K562 treated with DMSO at 1 percent for 48 hours (cell line): Measurements from ENCODE around the gene SIN3B. TPM values are rescaled to one million over a fixed set of nuclear protein-coding genes. Genes with fewer than 3 reads are reported as not detected.

Experiments used
- total RNA-seq: library from RNA; unstranded; fragments of 300-600 nt; gene quantifications from 2 replicates; pipeline ENCODE4 v1.2.3, GENCODE V29; 2022; ENCODE audit warnings: low replicate concordance; ENCODE audit errors: extremely low read depth

SIN3B gene, protein sequence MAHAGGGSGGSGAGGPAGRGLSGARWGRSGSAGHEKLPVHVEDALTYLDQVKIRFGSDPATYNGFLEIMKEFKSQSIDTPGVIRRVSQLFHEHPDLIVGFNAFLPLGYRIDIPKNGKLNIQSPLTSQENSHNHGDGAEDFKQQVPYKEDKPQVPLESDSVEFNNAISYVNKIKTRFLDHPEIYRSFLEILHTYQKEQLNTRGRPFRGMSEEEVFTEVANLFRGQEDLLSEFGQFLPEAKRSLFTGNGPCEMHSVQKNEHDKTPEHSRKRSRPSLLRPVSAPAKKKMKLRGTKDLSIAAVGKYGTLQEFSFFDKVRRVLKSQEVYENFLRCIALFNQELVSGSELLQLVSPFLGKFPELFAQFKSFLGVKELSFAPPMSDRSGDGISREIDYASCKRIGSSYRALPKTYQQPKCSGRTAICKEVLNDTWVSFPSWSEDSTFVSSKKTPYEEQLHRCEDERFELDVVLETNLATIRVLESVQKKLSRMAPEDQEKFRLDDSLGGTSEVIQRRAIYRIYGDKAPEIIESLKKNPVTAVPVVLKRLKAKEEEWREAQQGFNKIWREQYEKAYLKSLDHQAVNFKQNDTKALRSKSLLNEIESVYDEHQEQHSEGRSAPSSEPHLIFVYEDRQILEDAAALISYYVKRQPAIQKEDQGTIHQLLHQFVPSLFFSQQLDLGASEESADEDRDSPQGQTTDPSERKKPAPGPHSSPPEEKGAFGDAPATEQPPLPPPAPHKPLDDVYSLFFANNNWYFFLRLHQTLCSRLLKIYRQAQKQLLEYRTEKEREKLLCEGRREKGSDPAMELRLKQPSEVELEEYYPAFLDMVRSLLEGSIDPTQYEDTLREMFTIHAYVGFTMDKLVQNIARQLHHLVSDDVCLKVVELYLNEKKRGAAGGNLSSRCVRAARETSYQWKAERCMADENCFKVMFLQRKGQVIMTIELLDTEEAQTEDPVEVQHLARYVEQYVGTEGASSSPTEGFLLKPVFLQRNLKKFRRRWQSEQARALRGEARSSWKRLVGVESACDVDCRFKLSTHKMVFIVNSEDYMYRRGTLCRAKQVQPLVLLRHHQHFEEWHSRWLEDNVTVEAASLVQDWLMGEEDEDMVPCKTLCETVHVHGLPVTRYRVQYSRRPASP
- total RNA-seq, result not detected in 2 replicates

DNA sequence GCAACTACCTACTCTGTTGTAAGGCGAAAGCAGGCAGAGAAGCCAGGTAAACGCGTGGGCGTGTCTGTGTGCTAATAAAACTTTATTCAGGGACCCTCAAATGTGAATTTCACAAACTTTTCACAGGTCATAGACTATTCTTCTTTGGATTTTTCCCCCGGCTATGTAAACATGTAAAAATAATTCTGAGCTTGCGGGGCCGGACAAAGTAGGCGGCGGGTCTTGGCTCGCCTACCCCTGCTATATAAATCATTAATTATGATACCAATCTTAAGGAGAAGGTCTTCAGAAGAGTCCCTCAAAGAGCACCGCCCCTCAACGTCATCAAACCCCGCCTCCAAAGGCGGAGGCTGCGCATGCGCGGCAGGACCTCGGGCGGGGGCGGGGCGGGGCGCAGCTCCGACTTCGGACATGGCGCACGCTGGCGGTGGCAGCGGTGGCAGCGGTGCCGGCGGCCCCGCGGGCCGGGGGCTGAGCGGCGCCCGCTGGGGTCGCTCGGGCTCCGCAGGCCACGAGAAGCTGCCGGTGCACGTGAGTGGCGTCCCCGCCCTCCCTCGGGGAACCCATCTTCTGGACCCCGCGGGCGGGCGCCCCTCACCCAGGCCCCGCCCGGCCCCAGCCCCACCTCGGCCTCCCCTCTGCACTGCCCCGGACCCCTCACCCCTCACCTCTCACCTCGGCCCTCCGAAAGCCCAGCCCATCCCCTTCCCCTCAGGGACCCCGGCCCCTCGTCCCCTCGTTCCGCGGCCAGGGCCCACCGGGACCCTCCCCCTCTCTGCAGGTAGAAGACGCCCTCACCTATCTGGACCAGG is at the start of gene SIN3B:
Gene SIN3B, plus strand, starts transcription at position 389 of the 812 bp plus-strand sequence. Its CDS starts 23 bp downstream, at position 412.

GRCh38 chr19:16888629-16889365 is 59.6 kb downstream of the SIN3B start, which contains the start of gene F2RL3:
Gene F2RL3, plus strand, starts transcription at chr19:16888999. Its CDS starts 191 bp downstream, at chr19:16889190.

Other genes with a start within 250 kb of the SIN3B start
- gene MED26, start 201.2 kb upstream of the SIN3B start, total RNA-seq, result not detected in 2 replicates
- not detected in 2 replicates for gene SMIM7, start 169.3 kb upstream of the SIN3B start, total RNA-seq
- gene TMEM38A, start 168.3 kb upstream of the SIN3B start, total RNA-seq, result not detected in 2 replicates
- not detected in 2 replicates for gene NWD1, start 109.6 kb upstream of the SIN3B start, total RNA-seq
- not detected in 2 replicates for gene F2RL3, start 59.6 kb downstream of the SIN3B start, total RNA-seq
- gene CPAMD8, start 197.4 kb downstream of the SIN3B start, total RNA-seq, result not detected in 2 replicates
- not detected in 2 replicates for gene HAUS8, start 246.1 kb downstream of the SIN3B start, total RNA-seq
- gene MYO9B, start 246.4 kb downstream of the SIN3B start, total RNA-seq, result 416 TPM in 1 of 2 replicates, not detected in the other